PC-3 (cell line): Measurements from ENCODE around the gene S100A8. TPM values are rescaled to one million over a fixed set of nuclear protein-coding genes. Genes with fewer than 3 reads are reported as not detected.
"Not testable (repeated sequence)": the region's sequence is repeated elsewhere in the genome, so short reads cannot be mapped to it uniquely, and the experiment has no call there.

ENCODE experiments used
- ATAC-seq: fragments of 200-7000 bp; cut with Tn5 transposase; 2 replicates; pipeline ENCODE4 v1.9.1; 2020; ENCODE audit warnings: mild to moderate bottlenecking, moderate library complexity
- BruUV-seq: library from RNA; stranded (reverse); fragments of 400-500 nt; replicated peaks from 2 replicates; lab custom pipeline; 2021; lab: Mats Ljungman, UMichigan
- CTCF ChIA-PET: fragments of 300-600 bp; sonication (Branson Sonifier 250); formaldehyde crosslinking; loops from one replicate; lab custom pipeline; 2022; ENCODE audit warnings: antibody characterized with exemption; lab: Charles Lee
- POLR2A ChIA-PET: fragments of 300-600 bp; sonication (Branson Sonifier 250); formaldehyde crosslinking; loops from one replicate; lab custom pipeline; 2022; ENCODE audit warnings: antibody characterized with exemption; ENCODE audit not compliant: unreplicated experiment; lab: Charles Lee
- DNase-seq: peaks from one replicate; pipeline ENCODE4 v3.0.0-alpha.2; 2015
- H2AFZ ChIP-seq: fragments of 300-600 bp; sonication (generic); 2 replicates; pipeline ENCODE4 v1.6.0; 2016; ENCODE audit warnings: antibody characterized with exemption, low read length
- H3F3A ChIP-seq: fragments of 300-600 bp; sonication (generic); one replicate; pipeline ENCODE4 v1.6.0; 2017; ENCODE audit warnings: antibody characterized with exemption, low read length, control low read depth, mild to moderate bottlenecking; ENCODE audit not compliant: unreplicated experiment
- H3K27ac ChIP-seq: fragments of 300-600 bp; sonication (generic); 2 replicates; pipeline ENCODE4 v1.5.1; 2016; ENCODE audit warnings: mild to moderate bottlenecking, low read length
- H3K27me3 ChIP-seq: fragments of 300-600 bp; sonication (generic); 2 replicates; pipeline ENCODE4 v1.6.1; 2016; ENCODE audit warnings: low read length, mixed read lengths
- H3K36me3 ChIP-seq: fragments of 300-600 bp; sonication (generic); 2 replicates; pipeline ENCODE4 v1.6.1; 2016; ENCODE audit warnings: low read depth, mixed run types, low read length, mixed read lengths
- H3K4me1 ChIP-seq: fragments of 300-600 bp; sonication (generic); 2 replicates; pipeline ENCODE4 v1.5.1; 2016; ENCODE audit warnings: low read length; ENCODE audit not compliant: insufficient read depth
- H3K4me2 ChIP-seq: fragments of 300-600 bp; sonication (generic); 2 replicates; pipeline ENCODE4 v1.6.0; 2016; ENCODE audit warnings: low read length
- H3K4me3 ChIP-seq: fragments of 300-600 bp; sonication (generic); 2 replicates; pipeline ENCODE4 v1.5.1; 2016; ENCODE audit warnings: mild to moderate bottlenecking, low read length, mixed read lengths
- H3K79me2 ChIP-seq: fragments of 300-600 bp; sonication (generic); 2 replicates; pipeline ENCODE4 v1.6.1; 2017; ENCODE audit warnings: low read length, mixed read lengths
- H3K9ac ChIP-seq: fragments of 300-600 bp; sonication (generic); 2 replicates; pipeline ENCODE4 v1.6.0; 2016; ENCODE audit warnings: mild to moderate bottlenecking, low read length
- H3K9me2 ChIP-seq: fragments of 300-600 bp; sonication (generic); replicated peaks from 2 replicates; pipeline ENCODE4 v1.6.1; 2016; ENCODE audit warnings: mixed run types, low read length, mixed read lengths
- H3K9me3 ChIP-seq: fragments of 300-600 bp; sonication (generic); 2 replicates; pipeline ENCODE4 v1.6.1; 2016; ENCODE audit warnings: low read length, mixed read lengths
- H4K20me1 ChIP-seq: fragments of 300-600 bp; sonication (generic); 2 replicates; pipeline ENCODE4 v1.6.1; 2016; ENCODE audit warnings: low read length, mixed read lengths
- CTCF ChIP-seq: fragments of 300-600 bp; sonication (generic); conservative IDR thresholded peaks from 2 replicates; pipeline ENCODE4 v1.5.1; 2017; ENCODE audit warnings: antibody characterized with exemption, low read depth, mild to moderate bottlenecking, low read length
- EZH2 ChIP-seq: fragments of 300-600 bp; sonication (generic); IDR thresholded peaks from one replicate; pipeline ENCODE4 v1.6.1; 2017; ENCODE audit warnings: antibody characterized with exemption, mild to moderate bottlenecking, low read length; ENCODE audit not compliant: unreplicated experiment
- EZH2phosphoT487 ChIP-seq: fragments of 300-600 bp; sonication (generic); IDR thresholded peaks from 2 replicates; pipeline ENCODE4 v1.6.1; 2018; ENCODE audit warnings: mild to moderate bottlenecking, antibody characterized with exemption, low read length, borderline replicate concordance
- intact Hi-C: fragments of 100-400 bp; cut with micrococcal nuclease; formaldehyde crosslinking; loops from 2 replicates; pipeline ENCODE4 v1.9.0; 2023
- total RNA-seq: library from RNA; depleted of rRNA; stranded (reverse); fragments of >200 nt; gene quantifications from 2 replicates; pipeline ENCODE4 v1.2.3, GENCODE V29; 2014

S100A8 gene
- total RNA-seq, 1 experiment from 2014 or later = 0.29 TPM

GRCh38 chr1:153348511-153349362 lies 42.1 kb downstream of the S100A8 start, which contains the start of gene PGLYRP4:
PGLYRP4 (minus strand) TSS chr1:153348841; CDS start chr1:153347932, 909 bp downstream.
- TF ChIP-seq CTCF (no peak), EZH2 (no peak), EZH2phosphoT487 (no peak)
- H3K9me2 ChIP-seq = no peaks in the 10 kb centered on the region
- no peaks in the 10 kb centered on the region for H3K9me3 ChIP-seq
- no peak within 1 kb of the TSS for H3K9ac ChIP-seq
- no TSS peak for BruUV-seq
- no peak within 1 kb of the TSS for H3K4me2 ChIP-seq
- CTCF ChIA-PET = no interaction called here
- peaks cover 77% of the 10 kb centered on the region for H3K27me3 ChIP-seq
- ATAC-seq (no peak), DNase-seq (peak; percentile 31)
- intact Hi-C loops = no loop called here
- POLR2A ChIA-PET = no interaction called here
- no peaks in the 10 kb centered on the region for H3F3A ChIP-seq
- no peak within 1 kb of the TSS for H3K4me3 ChIP-seq
- H3K4me1 ChIP-seq = peaks cover 5% of the 10 kb centered on the region; the same call in 1 of the 2 replicates
- H4K20me1 ChIP-seq = no peaks in the 10 kb centered on the region
- no peaks in the 10 kb centered on the region for H3K79me2 ChIP-seq
- no peak within 1 kb of the TSS for H2AFZ ChIP-seq
- H3K27ac ChIP-seq = no peak within 1 kb of the TSS
- no peaks in the 10 kb centered on the region for H3K36me3 ChIP-seq

- Histone ChIP-seq H3K9me3 (no peaks in the 10 kb centered on the region), H3K4me1 (peaks cover 4% of the 10 kb centered on the region; the same call in 1 of the 2 replicates), H2AFZ (no peak overlapping the region), H4K20me1 (no peaks in the 10 kb centered on the region), H3K9ac (no peak overlapping the region), H3K4me2 (no peak overlapping the region), H3K36me3 (no peaks in the 10 kb centered on the region), H3F3A (no peaks in the 10 kb centered on the region), H3K27ac (no peak overlapping the region), H3K27me3 (peaks cover 85% of the 10 kb centered on the region), H3K79me2 (no peaks in the 10 kb centered on the region), H3K4me3 (no peak overlapping the region), H3K9me2 (no peaks in the 10 kb centered on the region)
- no peak for TF ChIP-seq CTCF
- no peak for TF ChIP-seq EZH2phosphoT487
- intact Hi-C loops = no loop called here
- no TSS peak for BruUV-seq
- ATAC-seq (no peak), DNase-seq (no peak)
- POLR2A ChIA-PET = no interaction called here
- CTCF ChIA-PET = no interaction called here
Measured at GRCh38 chr1:153347856-153348255, 43.0 kb downstream of the S100A8 start.

- H3K4me3 ChIP-seq, H2AFZ ChIP-seq, POLR2A ChIA-PET, H3K4me1 ChIP-seq, H3K9ac ChIP-seq, BruUV-seq, ATAC-seq, H3F3A ChIP-seq, H3K9me2 ChIP-seq, intact Hi-C loops, H3K27ac ChIP-seq, H3K9me3 ChIP-seq, H3K79me2 ChIP-seq, CTCF ChIA-PET, H3K4me2 ChIP-seq, DNase-seq, H3K36me3 ChIP-seq, H4K20me1 ChIP-seq: not testable (repeated sequence)
- H3K27me3 ChIP-seq = peaks cover 94% of the 10 kb centered on the region
Measured at GRCh38 chr1:153347049-153347448, 43.8 kb downstream of the S100A8 start.
